ENCODE measurements around the gene ZRANB2.

ZRANB2 gene

GRCh38 chr1:71053146-71053545, 27.7 kb downstream of the ZRANB2 start:
- no peak for TF ChIP-seq CTCF (IDR thresholded peaks at IDR 0.05; ENCODE audit: borderline replicate concordance, control extremely low read depth, extremely low read depth, insufficient read depth, missing control alignments)
- no peak for DNase-seq (ENCODE audit: low spot score)
- in situ Hi-C loops (cut with MboI; ENCODE audit: low sequenced_read_pairs, unreplicated experiment) = loop anchor here (25.0 kb wide), 1 partner anchor 916 kb away; no protein-coding TSS in a partner anchor

GRCh38 chr1:71049951-71050598, 30.8 kb downstream of the ZRANB2 start:
- peak; percentile 71 for DNase-seq (ENCODE audit: low spot score)
- peak; percentile 48 for TF ChIP-seq CTCF (IDR thresholded peaks at IDR 0.05; ENCODE audit: borderline replicate concordance, control extremely low read depth, extremely low read depth, insufficient read depth, missing control alignments)
- in situ Hi-C loops (cut with MboI; ENCODE audit: low sequenced_read_pairs, unreplicated experiment) = loop anchor here (25.0 kb wide), 2 partner anchors 363 to 913 kb away; no protein-coding TSS in a partner anchor

- TF ChIP-seq CTCF (IDR thresholded peaks at IDR 0.05; ENCODE audit: borderline replicate concordance, control extremely low read depth, extremely low read depth, insufficient read depth, missing control alignments) = no peak
- DNase-seq (ENCODE audit: low spot score) = peak; percentile 51
- in situ Hi-C loops (cut with MboI; ENCODE audit: low sequenced_read_pairs, unreplicated experiment) = loop anchor here (25.0 kb wide), 1 partner anchor 361 kb away; no protein-coding TSS in a partner anchor
Measured at GRCh38 chr1:71047635-71048607, 32.9 kb downstream of the ZRANB2 start, which contains the start of gene PTGER3. TSS of gene PTGER3 (minus strand) at chr1:71047816. CDS start at chr1:71047577, 239 bp downstream.

- peak; percentile 32 for DNase-seq (ENCODE audit: low spot score)
- in situ Hi-C loops (cut with MboI; ENCODE audit: low sequenced_read_pairs, unreplicated experiment) = loop anchor here (25.0 kb wide), 1 partner anchor 360 kb away; no protein-coding TSS in a partner anchor
- TF ChIP-seq CTCF (IDR thresholded peaks at IDR 0.05; ENCODE audit: borderline replicate concordance, control extremely low read depth, extremely low read depth, insufficient read depth, missing control alignments) = no peak
Measured at GRCh38 chr1:71046891-71047634, 33.8 kb downstream of the ZRANB2 start.

GRCh38 chr1:71045463-71046028, 35.3 kb downstream of the ZRANB2 start:
- TF ChIP-seq CTCF (IDR thresholded peaks at IDR 0.05; ENCODE audit: borderline replicate concordance, control extremely low read depth, extremely low read depth, insufficient read depth, missing control alignments) = no peak
- no peak for DNase-seq (ENCODE audit: low spot score)
- in situ Hi-C loops (cut with MboI; ENCODE audit: low sequenced_read_pairs, unreplicated experiment) = loop anchor here (25.0 kb wide), 1 partner anchor 358 kb away; no protein-coding TSS in a partner anchor
